H1 (cell line): ENCODE data around the gene ARPC2. TPM values are rescaled to one million over a fixed set of nuclear protein-coding genes. Genes with fewer than 3 reads are reported as not detected.

Experiments used
- polyA plus RNA-seq, 7 experiments: library from polyadenylated mRNA; depleted of rRNA in 3 of 7; stranded (reverse) in 5 of 7; unstranded in 2 of 7; fragments of >200 nt in 5 of 7; fragments of 200-250 nt in 2 of 7; gene quantifications; 1 replicate in 5 of 7; 2 replicates in 1 of 7; 4 replicates in 1 of 7; pipeline versions ENCODE4 v1.2.1 to v1.2.3, GENCODE V29; 2011 to 2013; ENCODE audit warnings: missing spikeins in 2 of 7, mixed read lengths in 2 of 7
- total RNA-seq: library from RNA; stranded (reverse); fragmentation: NEBNext Ultra II Directional; extraction: Animal tissue kit (Norgen Biotek cat#: 25700); gene quantifications from 2 replicates; pipeline ENCODE4 v1.2.1, GENCODE V29; 2021
- TF ChIP-seq, protein P1 (sequence below), 3 experiments: IDR thresholded peaks; 1 replicate in 2 of 3; 2 replicates in 1 of 3; pipeline versions ENCODE4 v1.5.1 to v1.6.1; 2011; ENCODE audit warnings: low read length in 3 of 3, mild to moderate bottlenecking in 3 of 3, inconsistent platforms in 2 of 3, low read depth in 1 of 3, moderate library complexity in 1 of 3; ENCODE audit not compliant: insufficient read depth in 1 of 3; ENCODE audit errors: control extremely low read depth in 1 of 3

Gene ARPC2
- total and polyA plus RNA-seq, 2 of the 8 experiments (the other 6 are each of a cell fraction or from before 2014, with no cell fraction given): 174 to 195 TPM

- TF ChIP-seq, protein P1, sequence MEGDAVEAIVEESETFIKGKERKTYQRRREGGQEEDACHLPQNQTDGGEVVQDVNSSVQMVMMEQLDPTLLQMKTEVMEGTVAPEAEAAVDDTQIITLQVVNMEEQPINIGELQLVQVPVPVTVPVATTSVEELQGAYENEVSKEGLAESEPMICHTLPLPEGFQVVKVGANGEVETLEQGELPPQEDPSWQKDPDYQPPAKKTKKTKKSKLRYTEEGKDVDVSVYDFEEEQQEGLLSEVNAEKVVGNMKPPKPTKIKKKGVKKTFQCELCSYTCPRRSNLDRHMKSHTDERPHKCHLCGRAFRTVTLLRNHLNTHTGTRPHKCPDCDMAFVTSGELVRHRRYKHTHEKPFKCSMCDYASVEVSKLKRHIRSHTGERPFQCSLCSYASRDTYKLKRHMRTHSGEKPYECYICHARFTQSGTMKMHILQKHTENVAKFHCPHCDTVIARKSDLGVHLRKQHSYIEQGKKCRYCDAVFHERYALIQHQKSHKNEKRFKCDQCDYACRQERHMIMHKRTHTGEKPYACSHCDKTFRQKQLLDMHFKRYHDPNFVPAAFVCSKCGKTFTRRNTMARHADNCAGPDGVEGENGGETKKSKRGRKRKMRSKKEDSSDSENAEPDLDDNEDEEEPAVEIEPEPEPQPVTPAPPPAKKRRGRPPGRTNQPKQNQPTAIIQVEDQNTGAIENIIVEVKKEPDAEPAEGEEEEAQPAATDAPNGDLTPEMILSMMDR (IDR thresholded peaks at IDR 0.05; ENCODE audit: control extremely low read depth in 1 of 3, insufficient read depth in 1 of 3, low read depth in 1 of 3, low read length in 3 of 3): no peak
Measured at GRCh38 chr2:218223046-218223445, 6.1 kb downstream of the ARPC2 start (continued).
